OCI-LY1 (cell line): Measurements from ENCODE around the gene PPP1R14C.

ENCODE experiments used
- H2AFZ ChIP-seq: fragments of 200-600 bp; sonication (generic), shearing (Covaris generic); 2 replicates; pipeline ENCODE4 v1.6.0; 2014; ENCODE audit warnings: antibody characterized with exemption, mild to moderate bottlenecking, low read length
- H3F3A ChIP-seq: fragments of 200-600 bp; sonication (generic), shearing (Covaris generic); 2 replicates; pipeline ENCODE4 v1.6.0; 2014; ENCODE audit warnings: mild to moderate bottlenecking, antibody characterized with exemption, low read length, moderate library complexity; ENCODE audit not compliant: insufficient read depth
- H3K27ac ChIP-seq: fragments of 200-600 bp; sonication (generic); 2 replicates; pipeline ENCODE4 v1.5.1; 2014; ENCODE audit warnings: low read length, mixed run types, mild to moderate bottlenecking, low read depth; ENCODE audit not compliant: poor library complexity, severe bottlenecking
- H3K27me3 ChIP-seq: fragments of 200-600 bp; sonication (generic); 2 replicates; pipeline ENCODE4 v1.6.0; 2014; ENCODE audit warnings: antibody characterized with exemption, mild to moderate bottlenecking, low read length, moderate library complexity; ENCODE audit not compliant: insufficient read depth
- H3K36me3 ChIP-seq: fragments of 200-600 bp; sonication (generic); 2 replicates; pipeline ENCODE4 v1.6.1; 2014; ENCODE audit warnings: mild to moderate bottlenecking, antibody characterized with exemption, low read length, moderate library complexity, mixed read lengths; ENCODE audit not compliant: insufficient read depth
- H3K4me1 ChIP-seq: fragments of 200-600 bp; sonication (generic); 2 replicates; pipeline ENCODE4 v1.5.1; 2014; ENCODE audit warnings: mild to moderate bottlenecking, low read length, moderate library complexity; ENCODE audit not compliant: insufficient read depth, severe bottlenecking
- H3K4me2 ChIP-seq: fragments of 200-600 bp; sonication (generic), shearing (Covaris generic); 2 replicates; pipeline ENCODE4 v1.6.1; 2014; ENCODE audit warnings: low read length
- H3K4me3 ChIP-seq: fragments of 200-600 bp; sonication (generic); 2 replicates; pipeline ENCODE4 v1.5.1; 2014; ENCODE audit warnings: low read length, low read depth, mild to moderate bottlenecking, mixed read lengths; ENCODE audit not compliant: poor library complexity, severe bottlenecking
- H3K79me2 ChIP-seq: fragments of 200-600 bp; shearing (Covaris generic); 2 replicates; pipeline ENCODE4 v1.6.1; 2016; ENCODE audit warnings: mixed run types, low read length, mixed read lengths; ENCODE audit not compliant: insufficient read depth
- H3K9ac ChIP-seq: fragments of 200-600 bp; sonication (generic), shearing (Covaris generic); 2 replicates; pipeline ENCODE4 v1.6.1; 2014; ENCODE audit warnings: mild to moderate bottlenecking, low read length, mixed read lengths
- H3K9me2 ChIP-seq: fragments of 200-600 bp; sonication (generic), shearing (Covaris generic); 2 replicates; pipeline ENCODE4 v1.6.1; 2014; ENCODE audit warnings: low read depth, mild to moderate bottlenecking, low read length, mixed read lengths
- H3K9me3 ChIP-seq: fragments of 200-600 bp; shearing (Covaris generic); 2 replicates; pipeline ENCODE4 v1.6.1; 2014; ENCODE audit warnings: low read length, mixed read lengths
- H4K20me1 ChIP-seq: fragments of 200-600 bp; sonication (generic), shearing (Covaris generic); 2 replicates; pipeline ENCODE4 v1.6.0; 2016; ENCODE audit warnings: mild to moderate bottlenecking, low read length; ENCODE audit not compliant: insufficient read depth
- EZH2 ChIP-seq: fragments of 200-600 bp; sonication (generic), shearing (Covaris generic); IDR thresholded peaks from 2 replicates; pipeline ENCODE4 v1.8.0; 2017; ENCODE audit warnings: borderline replicate concordance, mixed run types, mild to moderate bottlenecking, antibody characterized with exemption, low read length, moderate library complexity, mixed read lengths
- TF ChIP-seq, protein P1 (sequence below): fragments of 200-600 bp; sonication (generic), shearing (Covaris generic); IDR thresholded peaks from 2 replicates; pipeline ENCODE4 v1.5.1; 2017; ENCODE audit warnings: mild to moderate bottlenecking, antibody characterized with exemption, low read length, moderate library complexity, mixed read lengths

Gene PPP1R14C

DNA sequence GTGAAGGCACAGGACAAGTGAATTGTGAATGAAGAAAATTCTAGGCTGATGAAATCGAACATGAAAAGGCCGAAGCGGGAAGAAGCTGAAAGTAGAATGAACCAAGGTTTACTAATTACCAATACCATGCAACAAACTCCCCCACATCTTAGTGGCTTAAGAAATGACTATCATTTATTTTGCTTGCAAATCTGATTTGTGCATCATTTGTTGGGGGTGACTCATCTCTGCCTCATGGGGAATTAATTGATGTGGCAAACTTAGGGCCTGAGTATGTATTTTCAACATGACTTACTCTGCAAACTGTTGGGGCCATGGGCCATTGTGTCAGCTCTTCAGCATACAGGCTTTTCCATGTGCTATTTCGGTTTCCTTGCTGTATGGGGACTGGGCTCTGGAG, 26.8 kb downstream of the PPP1R14C start:
- Histone ChIP-seq H3K4me2 (no peak overlapping the region), H3K9ac (no peak overlapping the region), H2AFZ (no peak overlapping the region)

DNA sequence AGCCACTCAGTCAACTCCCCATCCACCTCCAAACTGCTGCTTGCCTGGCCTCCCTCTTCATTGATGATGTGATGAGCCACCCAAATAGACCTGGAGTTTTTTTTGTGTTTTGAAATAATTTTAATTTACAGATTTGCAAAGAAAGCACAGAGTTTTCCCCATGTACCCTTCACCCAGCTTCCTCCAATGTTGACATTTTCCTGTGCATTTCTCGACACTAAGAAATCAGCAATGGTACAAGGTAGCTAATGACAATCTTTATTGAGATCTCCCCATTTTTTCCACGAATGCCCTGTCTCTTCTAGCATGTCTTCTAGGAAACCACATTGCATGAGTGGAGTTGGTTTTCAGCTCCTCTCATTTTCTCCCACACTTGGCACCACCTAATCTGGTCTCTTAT, 30.1 kb downstream of the PPP1R14C start:
- Histone ChIP-seq H3K36me3 (no peaks in the 10 kb centered on the region; the same call in 1 of the 2 replicates), H3K9ac (no peak overlapping the region), H3K4me2 (no peak overlapping the region), H3K27me3 (no peaks in the 10 kb centered on the region), H4K20me1 (no peaks in the 10 kb centered on the region), H3K9me2 (no peaks in the 10 kb centered on the region), H3K4me3 (no peak overlapping the region), H3K27ac (no peak overlapping the region), H2AFZ (no peak overlapping the region), H3K9me3 (no peaks in the 10 kb centered on the region), H3F3A (no peaks in the 10 kb centered on the region), H3K4me1 (peaks cover 6% of the 10 kb centered on the region), H3K79me2 (no peaks in the 10 kb centered on the region)
- TF ChIP-seq EZH2: no peak
- TF ChIP-seq, protein P1, sequence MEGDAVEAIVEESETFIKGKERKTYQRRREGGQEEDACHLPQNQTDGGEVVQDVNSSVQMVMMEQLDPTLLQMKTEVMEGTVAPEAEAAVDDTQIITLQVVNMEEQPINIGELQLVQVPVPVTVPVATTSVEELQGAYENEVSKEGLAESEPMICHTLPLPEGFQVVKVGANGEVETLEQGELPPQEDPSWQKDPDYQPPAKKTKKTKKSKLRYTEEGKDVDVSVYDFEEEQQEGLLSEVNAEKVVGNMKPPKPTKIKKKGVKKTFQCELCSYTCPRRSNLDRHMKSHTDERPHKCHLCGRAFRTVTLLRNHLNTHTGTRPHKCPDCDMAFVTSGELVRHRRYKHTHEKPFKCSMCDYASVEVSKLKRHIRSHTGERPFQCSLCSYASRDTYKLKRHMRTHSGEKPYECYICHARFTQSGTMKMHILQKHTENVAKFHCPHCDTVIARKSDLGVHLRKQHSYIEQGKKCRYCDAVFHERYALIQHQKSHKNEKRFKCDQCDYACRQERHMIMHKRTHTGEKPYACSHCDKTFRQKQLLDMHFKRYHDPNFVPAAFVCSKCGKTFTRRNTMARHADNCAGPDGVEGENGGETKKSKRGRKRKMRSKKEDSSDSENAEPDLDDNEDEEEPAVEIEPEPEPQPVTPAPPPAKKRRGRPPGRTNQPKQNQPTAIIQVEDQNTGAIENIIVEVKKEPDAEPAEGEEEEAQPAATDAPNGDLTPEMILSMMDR: no peak

More for the DNA sequence above, 26.8 kb downstream of the PPP1R14C start:
- Histone ChIP-seq H3K79me2 (no peaks in the 10 kb centered on the region), H4K20me1 (no peaks in the 10 kb centered on the region), H3K4me3 (no peak overlapping the region), H3K9me3 (no peaks in the 10 kb centered on the region), H3K27ac (no peak overlapping the region), H3K9me2 (no peaks in the 10 kb centered on the region), H3K36me3 (no peaks in the 10 kb centered on the region; the same call in 1 of the 2 replicates), H3K27me3 (no peaks in the 10 kb centered on the region), H3K4me1 (peaks cover 11% of the 10 kb centered on the region), H3F3A (no peaks in the 10 kb centered on the region)
- no peak for TF ChIP-seq EZH2
- TF ChIP-seq, protein P1: no peak

DNA sequence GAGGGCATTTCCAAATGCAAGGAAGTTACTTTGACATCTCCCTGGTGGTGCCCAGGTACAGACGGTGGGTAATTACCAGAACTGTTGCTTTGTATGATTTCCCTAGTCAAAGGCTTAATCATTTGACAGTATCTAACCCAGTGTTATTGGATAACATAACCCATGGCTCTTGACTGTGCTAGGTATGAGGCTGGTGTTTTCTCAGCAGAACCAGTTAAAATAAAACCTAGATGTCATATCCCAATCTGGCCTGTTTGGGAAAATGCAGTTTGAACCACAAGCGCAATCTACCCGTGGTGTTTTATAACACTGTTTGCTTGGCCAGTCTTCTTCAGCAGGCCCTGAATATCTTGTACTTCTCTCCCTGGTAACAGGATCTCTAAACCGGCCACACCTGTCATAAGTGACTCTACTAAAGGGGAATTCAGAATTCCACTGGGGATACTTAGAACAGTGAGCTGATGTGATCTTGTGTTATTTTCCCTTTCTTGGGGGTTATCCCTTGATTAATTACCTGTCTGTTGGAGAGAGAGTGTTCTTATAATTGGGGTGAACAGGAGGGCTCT, 32.8 kb downstream of the PPP1R14C start:
- no peaks in the 10 kb centered on the region for H3K9me2 ChIP-seq
- H3K4me2 ChIP-seq: no peak overlapping the region
- no peaks in the 10 kb centered on the region for H3F3A ChIP-seq
- H3K4me1 ChIP-seq: no peaks in the 10 kb centered on the region
- no peak overlapping the region for H2AFZ ChIP-seq
- no peak overlapping the region for H3K9ac ChIP-seq
- H3K9me3 ChIP-seq: no peaks in the 10 kb centered on the region
- H3K27ac ChIP-seq: no peak overlapping the region
- H3K4me3 ChIP-seq: no peak overlapping the region
- no peaks in the 10 kb centered on the region for H3K36me3 ChIP-seq
- TF ChIP-seq, protein P1: no peak
- no peak for TF ChIP-seq EZH2
- H3K27me3 ChIP-seq: no peaks in the 10 kb centered on the region
- no peaks in the 10 kb centered on the region for H4K20me1 ChIP-seq
- no peaks in the 10 kb centered on the region for H3K79me2 ChIP-seq
